Osteocyte (in vitro differentiated cells): ENCODE data around the gene PLD5. TPM values are rescaled to one million over a fixed set of nuclear protein-coding genes. Genes with fewer than 3 reads are reported as not detected.

Experiments
- DNase-seq: peaks from one replicate; pipeline ENCODE4 v3.0.0; 2021; ENCODE audit warnings: mixed read lengths; ENCODE audit not compliant: unreplicated experiment; ENCODE audit errors: extremely low spot score
- H3K27ac Mint-ChIP-seq: one replicate; pipeline ENCODE4 v1.8.0; 2021; ENCODE audit warnings: mild to moderate bottlenecking, mixed read lengths; ENCODE audit not compliant: unreplicated experiment
- H3K27me3 Mint-ChIP-seq: one replicate; pipeline ENCODE4 v1.8.0; 2021; ENCODE audit warnings: mixed read lengths; ENCODE audit not compliant: unreplicated experiment
- H3K36me3 Mint-ChIP-seq: one replicate; pipeline ENCODE4 v1.8.0; 2021; ENCODE audit warnings: mixed read lengths; ENCODE audit not compliant: unreplicated experiment
- H3K4me1 Mint-ChIP-seq: one replicate; pipeline ENCODE4 v1.8.0; 2021; ENCODE audit warnings: mixed read lengths; ENCODE audit not compliant: unreplicated experiment
- H3K4me3 Mint-ChIP-seq: one replicate; pipeline ENCODE4 v1.8.0; 2021; ENCODE audit warnings: mild to moderate bottlenecking, moderate library complexity, mixed read lengths; ENCODE audit not compliant: unreplicated experiment
- H3K9me3 Mint-ChIP-seq: one replicate; pipeline ENCODE4 v1.8.0; 2021; ENCODE audit warnings: mixed read lengths; ENCODE audit not compliant: unreplicated experiment
- total RNA-seq: library from RNA; stranded (reverse); gene quantifications from 2 replicates; pipeline ENCODE4 v1.2.1, GENCODE V29; 2021
- TF ChIP-seq, protein P1 (sequence below): fragments of 200-600 bp; sonication (generic); IDR thresholded peaks from 2 replicates; pipeline ENCODE4 v1.5.0; 2021; ENCODE audit warnings: antibody characterized with exemption, mild to moderate bottlenecking, moderate library complexity

Gene PLD5
- total RNA-seq, 1 donor from 2014 or later = not detected

GRCh38 chr1:242197907-242198820 is 326.3 kb downstream of the PLD5 start:
- no peak overlapping the region for H3K4me3 Mint-ChIP-seq
- H3K27ac Mint-ChIP-seq = no peak overlapping the region
- no peaks in the 10 kb centered on the region for H3K9me3 Mint-ChIP-seq
- H3K4me1 Mint-ChIP-seq = no peaks in the 10 kb centered on the region
- no peaks in the 10 kb centered on the region for H3K27me3 Mint-ChIP-seq
- no peak for DNase-seq
- H3K36me3 Mint-ChIP-seq = no peaks in the 10 kb centered on the region
- TF ChIP-seq, protein P1, sequence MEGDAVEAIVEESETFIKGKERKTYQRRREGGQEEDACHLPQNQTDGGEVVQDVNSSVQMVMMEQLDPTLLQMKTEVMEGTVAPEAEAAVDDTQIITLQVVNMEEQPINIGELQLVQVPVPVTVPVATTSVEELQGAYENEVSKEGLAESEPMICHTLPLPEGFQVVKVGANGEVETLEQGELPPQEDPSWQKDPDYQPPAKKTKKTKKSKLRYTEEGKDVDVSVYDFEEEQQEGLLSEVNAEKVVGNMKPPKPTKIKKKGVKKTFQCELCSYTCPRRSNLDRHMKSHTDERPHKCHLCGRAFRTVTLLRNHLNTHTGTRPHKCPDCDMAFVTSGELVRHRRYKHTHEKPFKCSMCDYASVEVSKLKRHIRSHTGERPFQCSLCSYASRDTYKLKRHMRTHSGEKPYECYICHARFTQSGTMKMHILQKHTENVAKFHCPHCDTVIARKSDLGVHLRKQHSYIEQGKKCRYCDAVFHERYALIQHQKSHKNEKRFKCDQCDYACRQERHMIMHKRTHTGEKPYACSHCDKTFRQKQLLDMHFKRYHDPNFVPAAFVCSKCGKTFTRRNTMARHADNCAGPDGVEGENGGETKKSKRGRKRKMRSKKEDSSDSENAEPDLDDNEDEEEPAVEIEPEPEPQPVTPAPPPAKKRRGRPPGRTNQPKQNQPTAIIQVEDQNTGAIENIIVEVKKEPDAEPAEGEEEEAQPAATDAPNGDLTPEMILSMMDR = no peak

DNA sequence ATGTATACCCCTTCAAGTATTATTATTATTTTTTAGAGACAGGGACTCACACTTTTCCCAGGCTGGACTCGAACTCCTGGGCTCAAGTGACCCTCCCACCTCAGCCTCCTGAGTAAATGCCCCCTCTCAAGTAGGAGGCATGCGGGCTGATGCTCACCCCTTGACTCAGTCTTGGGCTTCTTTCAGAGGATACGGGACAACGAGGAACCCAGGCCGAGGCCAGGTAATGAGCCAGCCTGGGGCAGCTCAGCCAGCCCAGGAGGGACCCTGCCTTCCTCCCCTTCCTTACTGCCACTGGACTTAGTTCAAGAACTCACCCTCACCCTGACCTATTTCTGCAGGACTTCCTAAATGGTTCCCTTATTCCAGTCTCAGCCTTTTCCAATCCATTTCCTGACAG is 327.6 kb downstream of the PLD5 start:
- TF ChIP-seq, protein P1 = no peak
- Mint-ChIP-seq H3K4me1 (no peaks in the 10 kb centered on the region), H3K4me3 (no peak overlapping the region), H3K36me3 (no peaks in the 10 kb centered on the region), H3K9me3 (no peaks in the 10 kb centered on the region), H3K27ac (no peak overlapping the region), H3K27me3 (no peaks in the 10 kb centered on the region)
- peak; percentile 69 for DNase-seq

- Mint-ChIP-seq H3K9me3 (no peaks in the 10 kb centered on the region), H3K36me3 (no peaks in the 10 kb centered on the region), H3K4me1 (no peaks in the 10 kb centered on the region), H3K27me3 (no peaks in the 10 kb centered on the region), H3K27ac (no peak overlapping the region), H3K4me3 (no peak overlapping the region)
- peak; percentile 36 for DNase-seq
- TF ChIP-seq, protein P1 = no peak
Measured at GRCh38 chr1:242196101-242196500, 328.4 kb downstream of the PLD5 start.

DNA sequence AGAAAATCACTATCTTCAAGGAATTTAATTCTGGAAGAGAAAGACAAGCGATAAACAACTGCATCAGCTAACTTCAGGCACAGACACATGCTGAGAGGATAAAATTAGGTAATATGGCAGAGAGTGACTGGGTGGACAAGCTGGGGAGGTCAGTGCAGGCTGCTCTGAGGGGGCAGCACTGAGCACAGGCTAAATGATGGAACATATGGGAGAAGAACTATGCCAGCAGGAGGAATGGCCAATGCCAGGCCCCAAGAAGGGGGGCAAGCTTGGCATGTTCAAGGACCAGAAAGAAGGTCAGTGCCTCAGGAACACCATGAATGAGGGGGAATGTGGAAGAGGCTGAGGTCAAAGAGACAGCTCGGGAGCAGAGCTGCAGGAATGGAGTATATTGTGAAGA is 334.9 kb downstream of the PLD5 start:
- H3K4me1 Mint-ChIP-seq = no peaks in the 10 kb centered on the region
- peaks cover 3% of the 10 kb centered on the region for H3K9me3 Mint-ChIP-seq
- DNase-seq = peak; percentile 59
- TF ChIP-seq, protein P1 = no peak
- no peak overlapping the region for H3K4me3 Mint-ChIP-seq
- no peaks in the 10 kb centered on the region for H3K36me3 Mint-ChIP-seq
- no peak overlapping the region for H3K27ac Mint-ChIP-seq
- no peaks in the 10 kb centered on the region for H3K27me3 Mint-ChIP-seq

DNA sequence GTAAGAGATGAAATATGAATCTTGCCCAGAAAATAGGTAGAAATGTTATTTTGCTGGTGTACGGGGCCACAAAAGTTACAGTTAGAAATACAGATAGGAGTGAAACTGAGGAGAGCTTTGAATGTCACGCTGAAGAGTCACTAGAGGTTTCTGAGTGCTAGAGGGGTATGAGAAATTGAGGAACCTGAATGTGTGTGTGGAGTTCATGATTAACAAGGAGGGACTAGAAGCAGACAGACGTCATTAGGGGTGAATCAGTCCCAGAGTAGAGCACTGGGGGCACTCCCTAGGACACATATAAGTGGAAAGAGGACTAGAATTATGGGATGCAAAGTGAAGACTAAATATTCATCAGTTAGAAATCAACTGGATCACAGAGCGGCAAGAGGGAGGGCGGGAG is 336.7 kb downstream of the PLD5 start:
- Mint-ChIP-seq H3K4me1 (no peaks in the 10 kb centered on the region), H3K27ac (no peak overlapping the region), H3K9me3 (peaks cover 3% of the 10 kb centered on the region), H3K36me3 (no peaks in the 10 kb centered on the region), H3K27me3 (no peaks in the 10 kb centered on the region), H3K4me3 (no peak overlapping the region)
- TF ChIP-seq, protein P1 = no peak
- DNase-seq = no peak
